Measurements from ENCODE around the gene NREP. TPM values are rescaled to one million over a fixed set of nuclear protein-coding genes. Genes with fewer than 3 reads are reported as not detected.

Gene NREP
- total and polyA plus RNA-seq, 5 donors from 2014 or later: 0.14 to 1.3 (median 0.57) TPM

- Mint-ChIP-seq H3K36me3 (no peaks in the 10 kb centered on the region), H3K4me3 (no peak overlapping the region), H3K9me3 (no peaks in the 10 kb centered on the region), H3K27ac (peak overlapping the region in 1 of 3 donors; percentile 6), H3K27me3 (peaks cover 4% of the 10 kb centered on the region), H3K4me1 (peaks cover 0 to 5% (median 0%) of the 10 kb centered on the region in 4 donors)
- Histone ChIP-seq H3K9me3 (ENCODE audit: control insufficient read depth in 2 of 2, low read length in 2 of 2) (no peaks in the 10 kb centered on the region), H3K36me3 (ENCODE audit: control insufficient read depth, insufficient read depth, low read length) (no peaks in the 10 kb centered on the region), H3K4me3 (ENCODE audit: low read depth, low read length) (no peak overlapping the region), H3K27ac (ENCODE audit: insufficient read depth, low read length, poor library complexity, severe bottlenecking) (no peak overlapping the region), H3K4me1 (ENCODE audit: control insufficient read depth, insufficient read depth, low read length, poor library complexity, severe bottlenecking) (no peaks in the 10 kb centered on the region), H3K27me3 (ENCODE audit: control insufficient read depth, insufficient read depth, low read length) (peaks cover 3% of the 10 kb centered on the region)
- no peak for DNase-seq
- ATAC-seq (ENCODE audit: low read depth in 2 of 2): no peak
Observed at GRCh38 chr5:111699324-111699723, 57.7 kb downstream of the NREP start.

DNA sequence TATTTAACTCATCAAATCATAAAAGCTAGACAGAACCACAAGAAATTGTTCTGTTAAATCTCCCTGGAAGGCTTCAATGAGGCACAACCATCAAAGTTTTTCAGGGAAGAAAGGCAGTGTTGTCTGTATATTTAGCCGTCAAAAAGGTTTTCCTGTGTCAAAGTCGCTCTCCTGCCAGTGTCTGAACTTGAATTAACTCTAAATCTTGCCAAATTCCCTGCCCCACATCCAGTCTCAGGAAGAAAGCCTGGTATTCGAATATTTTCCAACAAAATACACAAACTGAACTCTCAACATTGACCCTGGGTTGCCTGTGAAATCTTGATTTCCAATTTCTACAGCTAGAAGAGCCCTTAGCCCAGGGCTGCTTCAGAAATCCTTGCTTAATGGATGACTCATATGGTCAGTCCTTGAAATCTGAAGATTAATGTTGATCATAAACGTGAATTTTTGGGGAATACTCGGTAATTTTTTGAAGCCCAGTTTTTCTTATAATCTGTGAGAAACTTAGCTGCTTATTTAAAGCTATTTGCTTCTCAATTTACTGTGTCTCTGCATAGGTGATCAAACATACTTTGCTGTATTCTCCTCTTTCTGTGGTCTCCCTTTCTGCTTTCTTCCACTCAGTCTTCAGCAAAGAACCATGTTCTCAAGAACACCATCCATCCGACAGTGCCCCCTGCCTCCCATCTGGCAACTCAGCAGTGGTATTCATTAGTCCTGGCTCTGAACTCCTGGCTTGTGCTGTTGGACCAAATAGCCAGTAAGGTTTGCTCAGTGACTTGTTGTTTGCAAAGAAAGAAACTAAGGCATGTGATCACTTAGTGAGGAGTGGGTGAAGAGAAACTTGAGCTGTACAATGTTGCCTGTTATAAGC, 58.9 kb downstream of the NREP start:
- ATAC-seq (ENCODE audit: low read depth in 2 of 2) (no peak), DNase-seq (no peak)
- Mint-ChIP-seq H3K9me3 (no peaks in the 10 kb centered on the region), H3K4me3 (no peak overlapping the region), H3K27ac (no peak overlapping the region), H3K4me1 (no peaks in the 10 kb centered on the region), H3K36me3 (no peaks in the 10 kb centered on the region), H3K27me3 (peaks cover 4% of the 10 kb centered on the region)
- Histone ChIP-seq H3K9me3 (ENCODE audit: control insufficient read depth in 2 of 2, low read length in 2 of 2) (no peaks in the 10 kb centered on the region), H3K27me3 (ENCODE audit: control insufficient read depth, insufficient read depth, low read length) (peaks cover 3% of the 10 kb centered on the region), H3K27ac (ENCODE audit: insufficient read depth, low read length, poor library complexity, severe bottlenecking) (no peak overlapping the region), H3K4me3 (ENCODE audit: low read depth, low read length) (no peak overlapping the region), H3K4me1 (ENCODE audit: control insufficient read depth, insufficient read depth, low read length, poor library complexity, severe bottlenecking) (no peaks in the 10 kb centered on the region), H3K36me3 (ENCODE audit: control insufficient read depth, insufficient read depth, low read length) (no peaks in the 10 kb centered on the region)

- Histone ChIP-seq H3K4me1 (ENCODE audit: control insufficient read depth, insufficient read depth, low read length, poor library complexity, severe bottlenecking) (no peaks in the 10 kb centered on the region), H3K36me3 (ENCODE audit: control insufficient read depth, insufficient read depth, low read length) (no peaks in the 10 kb centered on the region), H3K9me3 (ENCODE audit: control insufficient read depth in 2 of 2, low read length in 2 of 2) (no peaks in the 10 kb centered on the region), H3K27me3 (ENCODE audit: control insufficient read depth, insufficient read depth, low read length) (peaks cover 3% of the 10 kb centered on the region), H3K27ac (ENCODE audit: insufficient read depth, low read length, poor library complexity, severe bottlenecking) (no peak overlapping the region), H3K4me3 (ENCODE audit: low read depth, low read length) (no peak overlapping the region)
- H3K27ac Mint-ChIP-seq: no peak overlapping the region
- no peaks in the 10 kb centered on the region for H3K36me3 Mint-ChIP-seq
- no peak for ATAC-seq (ENCODE audit: low read depth in 2 of 2)
- H3K4me3 Mint-ChIP-seq: no peak overlapping the region
- DNase-seq: no peak
- H3K27me3 Mint-ChIP-seq: peaks cover 4% of the 10 kb centered on the region
- no peaks in the 10 kb centered on the region for H3K9me3 Mint-ChIP-seq
- H3K4me1 Mint-ChIP-seq: no peaks in the 10 kb centered on the region
Observed at GRCh38 chr5:111697215-111697614, 59.8 kb downstream of the NREP start.

DNA sequence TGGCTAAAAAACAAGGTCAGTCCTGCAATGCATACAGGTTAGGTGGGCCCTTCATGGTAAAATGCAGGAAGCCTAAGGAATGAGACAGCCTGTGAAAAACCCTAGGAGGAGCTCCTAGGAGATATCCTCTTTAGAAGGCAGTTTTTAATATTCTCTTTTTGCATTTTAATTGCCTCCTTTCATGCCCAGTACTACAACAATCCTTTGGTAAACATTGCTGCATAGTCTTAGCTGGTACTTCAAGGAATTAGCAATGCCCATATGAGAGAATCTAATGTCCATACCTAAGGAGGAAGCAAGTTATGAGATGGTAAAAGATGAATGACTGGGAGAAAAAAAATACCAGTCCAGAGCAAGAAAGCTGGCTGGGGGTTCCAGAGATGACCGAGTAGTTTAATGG, 61.0 kb downstream of the NREP start:
- DNase-seq: no peak
- no peaks in the 10 kb centered on the region for H3K36me3 Mint-ChIP-seq
- H3K4me3 Mint-ChIP-seq: no peak overlapping the region
- no peak for ATAC-seq (ENCODE audit: low read depth in 2 of 2)
- no peaks in the 10 kb centered on the region for H3K9me3 Mint-ChIP-seq
- H3K4me3 ChIP-seq (ENCODE audit: low read depth, low read length): no peak overlapping the region
- no peaks in the 10 kb centered on the region for H3K4me1 ChIP-seq (ENCODE audit: control insufficient read depth, insufficient read depth, low read length, poor library complexity, severe bottlenecking)
- H3K4me1 Mint-ChIP-seq: no peaks in the 10 kb centered on the region
- H3K27ac Mint-ChIP-seq: no peak overlapping the region
- H3K9me3 ChIP-seq (ENCODE audit: control insufficient read depth in 2 of 2, low read length in 2 of 2): no peaks in the 10 kb centered on the region
- no peaks in the 10 kb centered on the region for H3K27me3 ChIP-seq (ENCODE audit: control insufficient read depth, insufficient read depth, low read length)
- peaks cover 4% of the 10 kb centered on the region for H3K27me3 Mint-ChIP-seq
- no peaks in the 10 kb centered on the region for H3K36me3 ChIP-seq (ENCODE audit: control insufficient read depth, insufficient read depth, low read length)
- H3K27ac ChIP-seq (ENCODE audit: insufficient read depth, low read length, poor library complexity, severe bottlenecking): no peak overlapping the region

DNA sequence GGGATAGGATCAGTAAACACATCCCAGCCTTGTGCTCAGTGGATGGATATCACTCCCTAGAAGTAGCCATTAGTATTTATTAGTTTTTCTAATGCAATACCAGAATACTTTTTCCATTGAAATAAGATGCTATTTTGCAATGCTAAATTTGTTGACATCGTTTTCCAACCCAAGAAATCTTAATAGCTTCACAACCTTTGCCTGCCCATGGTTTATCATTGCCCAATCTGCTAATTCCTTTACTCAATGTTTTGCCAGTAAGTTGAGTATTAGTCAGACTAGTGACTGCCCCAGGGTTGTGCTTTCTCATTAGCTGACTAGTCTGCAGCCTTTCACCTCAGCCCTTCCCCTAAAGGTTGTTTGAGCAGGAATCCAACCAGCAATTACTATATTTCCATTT, 62.9 kb downstream of the NREP start:
- H3K4me3 Mint-ChIP-seq: no peak overlapping the region
- Histone ChIP-seq H3K9me3 (ENCODE audit: control insufficient read depth in 2 of 2, low read length in 2 of 2) (no peaks in the 10 kb centered on the region), H3K27ac (ENCODE audit: insufficient read depth, low read length, poor library complexity, severe bottlenecking) (no peak overlapping the region), H3K36me3 (ENCODE audit: control insufficient read depth, insufficient read depth, low read length) (no peaks in the 10 kb centered on the region), H3K27me3 (ENCODE audit: control insufficient read depth, insufficient read depth, low read length) (no peaks in the 10 kb centered on the region), H3K4me3 (ENCODE audit: low read depth, low read length) (no peak overlapping the region), H3K4me1 (ENCODE audit: control insufficient read depth, insufficient read depth, low read length, poor library complexity, severe bottlenecking) (no peaks in the 10 kb centered on the region)
- no peaks in the 10 kb centered on the region for H3K9me3 Mint-ChIP-seq
- no peaks in the 10 kb centered on the region for H3K4me1 Mint-ChIP-seq
- no peak for ATAC-seq (ENCODE audit: low read depth in 2 of 2)
- H3K27me3 Mint-ChIP-seq: no peaks in the 10 kb centered on the region
- DNase-seq: no peak
- no peaks in the 10 kb centered on the region for H3K36me3 Mint-ChIP-seq
- no peak overlapping the region for H3K27ac Mint-ChIP-seq

GRCh38 chr5:111691914-111692313, 65.1 kb downstream of the NREP start:
- Histone ChIP-seq H3K4me1 (ENCODE audit: control insufficient read depth, insufficient read depth, low read length, poor library complexity, severe bottlenecking) (no peaks in the 10 kb centered on the region), H3K9me3 (ENCODE audit: control insufficient read depth in 2 of 2, low read length in 2 of 2) (no peaks in the 10 kb centered on the region), H3K27ac (ENCODE audit: insufficient read depth, low read length, poor library complexity, severe bottlenecking) (no peak overlapping the region), H3K36me3 (ENCODE audit: control insufficient read depth, insufficient read depth, low read length) (no peaks in the 10 kb centered on the region), H3K4me3 (ENCODE audit: low read depth, low read length) (no peak overlapping the region), H3K27me3 (ENCODE audit: control insufficient read depth, insufficient read depth, low read length) (no peaks in the 10 kb centered on the region)
- Mint-ChIP-seq H3K4me1 (no peaks in the 10 kb centered on the region), H3K27ac (peak overlapping the region in 1 of 3 donors; percentile 52), H3K9me3 (no peaks in the 10 kb centered on the region), H3K27me3 (no peaks in the 10 kb centered on the region), H3K4me3 (no peak overlapping the region), H3K36me3 (no peaks in the 10 kb centered on the region)
- ATAC-seq (ENCODE audit: low read depth in 2 of 2) (no peak), DNase-seq (no peak)

DNA sequence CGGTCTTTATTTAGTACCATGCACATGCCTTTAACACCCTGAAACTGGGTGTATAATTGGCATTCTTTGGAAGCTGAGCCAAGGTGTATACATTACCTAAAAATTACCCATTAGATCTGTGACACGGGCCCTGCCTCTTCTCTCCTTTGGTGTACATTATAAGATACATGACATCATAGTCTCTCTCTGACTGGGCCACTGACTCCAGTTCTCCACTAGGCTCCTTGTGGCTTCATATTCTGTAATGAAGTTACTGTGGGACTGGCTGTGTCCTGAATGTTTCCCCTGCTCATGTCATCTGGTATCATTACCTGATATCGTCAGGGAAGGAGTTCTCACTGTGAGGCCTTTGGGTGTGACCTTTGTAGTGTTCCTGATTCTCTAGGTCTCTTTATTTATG, 65.5 kb downstream of the NREP start:
- H3K27ac Mint-ChIP-seq: no peak overlapping the region

DNA sequence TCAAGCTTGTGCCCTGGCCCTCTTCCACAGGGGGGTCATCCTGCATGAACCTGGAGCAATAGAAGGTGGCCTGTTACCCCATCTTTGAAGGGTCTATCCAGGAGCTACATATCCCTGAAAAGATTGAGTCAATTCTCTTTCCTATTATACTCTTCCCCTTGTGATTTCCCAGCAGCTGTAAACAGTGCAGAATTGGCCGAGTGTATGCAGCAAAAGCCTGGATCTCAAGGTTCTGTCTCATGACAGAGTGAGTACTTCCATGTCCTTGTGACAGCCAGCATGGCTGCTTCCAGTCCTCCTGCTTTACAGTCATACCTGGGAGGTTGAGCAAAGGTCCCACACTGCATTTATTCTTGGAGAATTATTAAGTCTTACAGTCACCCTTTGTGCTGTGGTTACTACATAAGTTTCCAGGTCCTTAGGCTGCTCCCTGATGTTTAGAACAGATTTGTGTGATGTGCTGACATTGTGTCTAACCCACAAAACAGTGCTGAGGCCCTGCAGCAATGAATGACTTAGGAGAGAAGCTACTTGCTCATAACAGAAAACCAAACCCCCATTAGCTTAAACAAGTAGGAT, 67.5 kb downstream of the NREP start:
- Histone ChIP-seq H3K27ac (ENCODE audit: insufficient read depth, low read length, poor library complexity, severe bottlenecking) (no peak overlapping the region), H3K9me3 (ENCODE audit: control insufficient read depth in 2 of 2, low read length in 2 of 2) (no peaks in the 10 kb centered on the region), H3K27me3 (ENCODE audit: control insufficient read depth, insufficient read depth, low read length) (no peaks in the 10 kb centered on the region), H3K4me1 (ENCODE audit: control insufficient read depth, insufficient read depth, low read length, poor library complexity, severe bottlenecking) (no peaks in the 10 kb centered on the region), H3K4me3 (ENCODE audit: low read depth, low read length) (no peak overlapping the region), H3K36me3 (ENCODE audit: control insufficient read depth, insufficient read depth, low read length) (no peaks in the 10 kb centered on the region)
- H3K36me3 Mint-ChIP-seq: no peaks in the 10 kb centered on the region
- no peak overlapping the region for H3K27ac Mint-ChIP-seq
- H3K4me1 Mint-ChIP-seq: no peaks in the 10 kb centered on the region
- H3K27me3 Mint-ChIP-seq: no peaks in the 10 kb centered on the region
- no peak for DNase-seq
- peaks cover 0 to 2% (median 0%) of the 10 kb centered on the region in 7 donors for H3K9me3 Mint-ChIP-seq
- no peak for ATAC-seq (ENCODE audit: low read depth in 2 of 2)
- H3K4me3 Mint-ChIP-seq: no peak overlapping the region

More for the DNA sequence above, 65.5 kb downstream of the NREP start:
- no peaks in the 10 kb centered on the region for H3K4me1 Mint-ChIP-seq
- no peak overlapping the region for H3K4me3 Mint-ChIP-seq
- Histone ChIP-seq H3K9me3 (ENCODE audit: control insufficient read depth in 2 of 2, low read length in 2 of 2) (no peaks in the 10 kb centered on the region), H3K27ac (ENCODE audit: insufficient read depth, low read length, poor library complexity, severe bottlenecking) (no peak overlapping the region), H3K36me3 (ENCODE audit: control insufficient read depth, insufficient read depth, low read length) (no peaks in the 10 kb centered on the region), H3K27me3 (ENCODE audit: control insufficient read depth, insufficient read depth, low read length) (no peaks in the 10 kb centered on the region), H3K4me3 (ENCODE audit: low read depth, low read length) (no peak overlapping the region), H3K4me1 (ENCODE audit: control insufficient read depth, insufficient read depth, low read length, poor library complexity, severe bottlenecking) (no peaks in the 10 kb centered on the region)
- no peaks in the 10 kb centered on the region for H3K27me3 Mint-ChIP-seq
- DNase-seq: no peak
- no peak for ATAC-seq (ENCODE audit: low read depth in 2 of 2)
- H3K36me3 Mint-ChIP-seq: no peaks in the 10 kb centered on the region
- peaks cover 0 to under 1% (median 0%) of the 10 kb centered on the region in 7 donors for H3K9me3 Mint-ChIP-seq
